Activated CD8-positive, alpha-beta T cell treated with anti-CD3 and anti-CD28 coated beads for 36 hours (primary cell): Measurements from ENCODE around the gene PPP6R2. TPM values are rescaled to one million over a fixed set of nuclear protein-coding genes. Genes with fewer than 3 reads are reported as not detected.

Source experiments
- ATAC-seq: fragments of 200-7000 bp; cut with Tn5 transposase; one replicate; pipeline ENCODE4 v1.10.0; 2021; ENCODE audit warnings: mild to moderate bottlenecking, moderate library complexity
- CTCF ChIA-PET: fragments of 350-600 bp; sonication (Branson Sonifier 250); formaldehyde crosslinking; loops from one replicate; lab custom pipeline; 2021; ENCODE audit warnings: antibody characterized with exemption; lab: Charles Lee
- POLR2A ChIA-PET: fragments of 350-600 bp; sonication (Branson Sonifier 250); formaldehyde crosslinking; loops from one replicate; lab custom pipeline; 2021; ENCODE audit warnings: antibody characterized with exemption; lab: Charles Lee
- DNase-seq: peaks from one replicate; pipeline ENCODE4 v3.0.0-alpha.2; 2020
- H3K27ac Mint-ChIP-seq: one replicate; pipeline ENCODE4 v1.8.0; 2021; ENCODE audit warnings: mild to moderate bottlenecking, mixed read lengths
- H3K27me3 Mint-ChIP-seq: one replicate; pipeline ENCODE4 v1.8.0; 2021; ENCODE audit warnings: mixed read lengths
- H3K36me3 Mint-ChIP-seq: one replicate; pipeline ENCODE4 v1.8.0; 2021; ENCODE audit warnings: low read depth, mixed read lengths
- H3K4me1 Mint-ChIP-seq: one replicate; pipeline ENCODE4 v1.8.0; 2021; ENCODE audit warnings: low read depth, mixed read lengths
- H3K4me3 Mint-ChIP-seq: one replicate; pipeline ENCODE4 v1.8.0; 2021; ENCODE audit warnings: mild to moderate bottlenecking, moderate library complexity, mixed read lengths
- H3K9me3 Mint-ChIP-seq: one replicate; pipeline ENCODE4 v1.8.0; 2021; ENCODE audit warnings: mixed read lengths
- intact Hi-C: fragments of 100-400 bp; cut with micrococcal nuclease; formaldehyde crosslinking; loops from one replicate; pipeline ENCODE4 v1.10.0; 2022
- total RNA-seq, 2 experiments: library from RNA; stranded (reverse); gene quantifications; one replicate each; pipeline ENCODE4 v1.2.3, GENCODE V29; 2021
- TF ChIP-seq, protein P1 (sequence below): fragments of 200-600 bp; IDR thresholded peaks from one replicate; pipeline ENCODE4 v1.8.0; 2022; ENCODE audit warnings: antibody characterized with exemption, mild to moderate bottlenecking

The PPP6R2 gene
- total RNA-seq, 2 experiments from 2014 or later: 44.2 to 44.3 TPM

DNA sequence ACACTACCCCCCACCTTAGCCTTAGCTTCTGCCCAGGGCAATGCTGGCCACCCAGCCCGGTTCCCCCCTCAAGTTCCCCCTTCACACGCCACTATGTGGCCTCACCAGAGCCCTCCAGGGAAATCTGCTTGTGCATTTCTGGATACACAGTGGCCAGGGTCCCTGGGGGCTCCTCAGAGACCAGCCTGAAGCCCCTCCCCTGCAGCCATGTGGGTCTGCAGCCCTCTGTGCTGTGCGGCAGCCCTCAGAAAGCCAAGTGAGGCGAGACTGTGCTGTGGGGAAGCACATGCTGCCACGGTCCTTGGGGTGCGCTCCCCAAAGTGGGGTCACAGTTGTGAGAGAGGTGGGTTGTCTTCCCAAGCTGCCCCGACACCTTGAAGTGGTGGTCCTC lies 33.5 kb upstream of the PPP6R2 start:
- ATAC-seq: no peak
- ChIA-PET POLR2A (interaction anchor here (0.6 to 1.5 kb wide), 4 partner anchors 13 to 502 kb away, joined by 3 read pairs; partner anchors contain the start of gene DENND6B), CTCF (interaction anchor here (1.2 to 1.4 kb wide), 2 partner anchors 17 to 18 kb away, joined by 3 to 4 read pairs; no protein-coding TSS in a partner anchor)
- Mint-ChIP-seq H3K36me3 (no peaks in the 10 kb centered on the region), H3K4me1 (peaks cover 13% of the 10 kb centered on the region), H3K27me3 (peaks cover 10% of the 10 kb centered on the region), H3K4me3 (no peak overlapping the region), H3K9me3 (no peaks in the 10 kb centered on the region), H3K27ac (no peak overlapping the region)
- TF ChIP-seq, protein P1, sequence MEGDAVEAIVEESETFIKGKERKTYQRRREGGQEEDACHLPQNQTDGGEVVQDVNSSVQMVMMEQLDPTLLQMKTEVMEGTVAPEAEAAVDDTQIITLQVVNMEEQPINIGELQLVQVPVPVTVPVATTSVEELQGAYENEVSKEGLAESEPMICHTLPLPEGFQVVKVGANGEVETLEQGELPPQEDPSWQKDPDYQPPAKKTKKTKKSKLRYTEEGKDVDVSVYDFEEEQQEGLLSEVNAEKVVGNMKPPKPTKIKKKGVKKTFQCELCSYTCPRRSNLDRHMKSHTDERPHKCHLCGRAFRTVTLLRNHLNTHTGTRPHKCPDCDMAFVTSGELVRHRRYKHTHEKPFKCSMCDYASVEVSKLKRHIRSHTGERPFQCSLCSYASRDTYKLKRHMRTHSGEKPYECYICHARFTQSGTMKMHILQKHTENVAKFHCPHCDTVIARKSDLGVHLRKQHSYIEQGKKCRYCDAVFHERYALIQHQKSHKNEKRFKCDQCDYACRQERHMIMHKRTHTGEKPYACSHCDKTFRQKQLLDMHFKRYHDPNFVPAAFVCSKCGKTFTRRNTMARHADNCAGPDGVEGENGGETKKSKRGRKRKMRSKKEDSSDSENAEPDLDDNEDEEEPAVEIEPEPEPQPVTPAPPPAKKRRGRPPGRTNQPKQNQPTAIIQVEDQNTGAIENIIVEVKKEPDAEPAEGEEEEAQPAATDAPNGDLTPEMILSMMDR: no peak
- DNase-seq: no peak
- intact Hi-C loops: no loop called here

DNA sequence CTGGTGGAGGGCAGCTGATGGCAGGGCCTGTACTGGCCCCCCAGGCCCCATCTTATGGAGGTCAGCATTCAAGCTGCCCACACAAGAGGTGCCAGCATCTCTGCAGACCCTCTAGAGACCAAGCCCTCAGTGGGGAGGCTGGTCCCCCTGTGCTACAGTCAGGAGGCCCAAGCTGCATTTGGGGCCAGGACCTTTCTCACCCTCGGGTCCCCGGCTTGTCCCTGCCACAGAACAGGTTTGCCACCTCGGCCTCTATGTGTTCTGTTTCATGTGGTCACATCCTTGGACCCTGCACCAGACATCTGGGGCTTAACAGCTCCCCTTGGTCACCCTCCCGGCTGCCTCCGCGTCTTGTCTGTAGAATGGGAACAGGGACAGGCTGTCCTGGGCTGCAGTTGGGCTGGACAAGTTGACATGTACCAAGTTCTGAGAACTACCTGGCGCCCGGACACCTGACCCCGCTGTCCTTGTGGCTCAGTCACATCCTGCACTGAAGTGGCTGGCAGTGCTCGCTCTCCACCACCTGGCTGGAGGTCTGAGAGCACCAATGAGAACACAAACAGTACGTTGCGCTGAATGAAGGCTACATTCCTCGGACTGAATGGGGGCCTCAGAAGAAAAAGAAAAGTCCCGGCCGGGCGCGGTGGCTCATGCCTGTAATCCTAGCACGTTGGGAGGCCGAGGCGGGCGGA lies 33.0 kb upstream of the PPP6R2 start:
- ATAC-seq: no peak
- TF ChIP-seq, protein P1: no peak
- peaks cover 15% of the 10 kb centered on the region for H3K4me1 Mint-ChIP-seq
- H3K9me3 Mint-ChIP-seq: no peaks in the 10 kb centered on the region
- DNase-seq: no peak
- POLR2A ChIA-PET: interaction anchor here (0.6 to 1.5 kb wide), 4 partner anchors 12 to 502 kb away, joined by 3 read pairs; partner anchors contain the start of gene DENND6B
- intact Hi-C loops: no loop called here
- peaks cover 9% of the 10 kb centered on the region for H3K27me3 Mint-ChIP-seq
- no peaks in the 10 kb centered on the region for H3K36me3 Mint-ChIP-seq
- no peak overlapping the region for H3K27ac Mint-ChIP-seq
- CTCF ChIA-PET: interaction anchor here (1.2 to 1.4 kb wide), 2 partner anchors 16 to 17 kb away, joined by 3 to 4 read pairs; no protein-coding TSS in a partner anchor
- H3K4me3 Mint-ChIP-seq: no peak overlapping the region

DNA sequence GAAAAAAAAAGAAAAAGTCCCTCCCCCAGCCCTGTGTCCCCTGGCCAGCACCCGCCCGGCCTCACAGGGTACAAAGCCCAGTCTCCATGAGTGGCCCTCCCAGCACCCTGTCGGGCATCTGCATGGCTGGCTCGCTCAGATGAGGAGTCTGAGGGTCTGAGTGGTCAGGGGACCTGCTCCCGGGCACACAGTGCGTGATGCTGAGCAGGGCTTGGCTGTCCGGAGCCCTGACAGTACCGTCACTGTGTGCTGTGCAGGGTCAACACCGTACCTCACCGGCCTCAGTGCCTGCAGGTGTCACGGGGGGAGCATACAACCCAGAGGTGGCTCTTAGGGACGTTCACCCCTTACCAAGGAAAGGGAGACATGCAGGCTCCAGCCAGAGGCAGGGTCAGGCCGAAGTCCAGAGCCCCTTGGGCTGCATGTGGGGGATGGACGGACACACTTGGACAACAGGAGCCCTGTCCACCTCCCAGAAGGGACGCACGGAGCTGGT lies 32.1 kb upstream of the PPP6R2 start:
- no peaks in the 10 kb centered on the region for H3K9me3 Mint-ChIP-seq
- intact Hi-C loops: no loop called here
- POLR2A ChIA-PET: no interaction called here

DNA sequence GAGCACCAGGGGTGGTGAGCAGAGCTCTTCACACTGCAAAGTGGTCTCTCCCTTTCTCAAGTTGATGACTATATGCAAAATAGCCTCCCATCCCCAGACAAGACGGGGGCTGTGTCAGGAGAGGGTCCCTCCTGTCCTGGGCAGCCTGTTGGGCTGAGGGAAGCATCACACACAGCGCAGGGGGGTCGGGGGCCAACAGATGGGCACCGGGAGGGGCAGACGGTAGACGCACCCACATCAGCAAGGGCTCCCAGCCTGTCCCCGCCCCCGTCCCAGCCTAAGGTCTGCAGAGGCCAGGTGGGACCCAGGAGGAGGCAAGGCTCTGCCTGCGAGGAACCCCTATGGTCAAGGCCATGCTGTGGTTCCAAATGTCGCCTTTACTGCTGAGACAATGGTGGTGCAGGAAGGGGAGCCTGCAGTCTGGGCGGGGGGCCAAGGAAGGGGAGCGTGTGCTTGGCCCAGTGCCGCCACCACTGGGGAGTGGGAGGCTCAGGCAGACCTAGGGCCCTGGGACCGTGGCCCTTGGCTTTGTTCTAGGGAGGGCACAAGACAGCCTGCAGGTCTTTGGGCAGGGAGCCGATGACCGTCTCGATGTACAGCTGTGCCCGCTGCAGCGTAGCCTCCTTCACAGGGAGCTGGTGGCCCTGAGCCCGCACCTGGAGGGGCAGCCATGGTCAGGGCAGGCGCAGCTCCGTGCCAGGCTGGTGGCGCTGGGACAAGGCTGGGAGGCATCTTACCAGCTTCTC lies 31.3 kb upstream of the PPP6R2 start:
- H3K9me3 Mint-ChIP-seq: no peaks in the 10 kb centered on the region
- H3K27ac Mint-ChIP-seq: no peak overlapping the region
- H3K36me3 Mint-ChIP-seq: no peaks in the 10 kb centered on the region
- ATAC-seq (no peak), DNase-seq (no peak)
- peaks cover 11% of the 10 kb centered on the region for H3K4me1 Mint-ChIP-seq
- POLR2A ChIA-PET: interaction anchor here (1.2 kb wide), 1 partner anchor 213 kb away, joined by 3 read pairs; the partner anchor contains the start of gene SCO2
- no peak overlapping the region for H3K4me3 Mint-ChIP-seq
- peaks cover 2% of the 10 kb centered on the region for H3K27me3 Mint-ChIP-seq
- intact Hi-C loops: no loop called here
- TF ChIP-seq, protein P1: no peak
- CTCF ChIA-PET: interaction anchor here (1.6 kb wide), 1 partner anchor 16 kb away, joined by 4 read pairs; no protein-coding TSS in a partner anchor

More for the DNA sequence above, 32.1 kb upstream of the PPP6R2 start:
- Mint-ChIP-seq H3K4me3 (no peak overlapping the region), H3K27ac (no peak overlapping the region), H3K27me3 (peaks cover 5% of the 10 kb centered on the region), H3K36me3 (no peaks in the 10 kb centered on the region), H3K4me1 (peaks cover 15% of the 10 kb centered on the region)
- CTCF ChIA-PET: interaction anchor here (1.6 kb wide), 1 partner anchor 17 kb away, joined by 4 read pairs; no protein-coding TSS in a partner anchor
- TF ChIP-seq, protein P1: no peak
- ATAC-seq (no peak), DNase-seq (no peak)
